HG03354 (cell line): ENCODE results near the gene ART5.
"Not testable (repeated sequence)": the region's sequence is repeated elsewhere in the genome, so short reads cannot be mapped to it uniquely, and the experiment has no call there.

Experiments used
- ATAC-seq: cut with Tn5 transposase; IDR thresholded peaks from one replicate; pipeline ENCODE4 v1.9.1; 2021; ENCODE audit warnings: mild to moderate bottlenecking; ENCODE audit not compliant: unreplicated experiment, poor library complexity, severe bottlenecking

ART5 gene

DNA sequence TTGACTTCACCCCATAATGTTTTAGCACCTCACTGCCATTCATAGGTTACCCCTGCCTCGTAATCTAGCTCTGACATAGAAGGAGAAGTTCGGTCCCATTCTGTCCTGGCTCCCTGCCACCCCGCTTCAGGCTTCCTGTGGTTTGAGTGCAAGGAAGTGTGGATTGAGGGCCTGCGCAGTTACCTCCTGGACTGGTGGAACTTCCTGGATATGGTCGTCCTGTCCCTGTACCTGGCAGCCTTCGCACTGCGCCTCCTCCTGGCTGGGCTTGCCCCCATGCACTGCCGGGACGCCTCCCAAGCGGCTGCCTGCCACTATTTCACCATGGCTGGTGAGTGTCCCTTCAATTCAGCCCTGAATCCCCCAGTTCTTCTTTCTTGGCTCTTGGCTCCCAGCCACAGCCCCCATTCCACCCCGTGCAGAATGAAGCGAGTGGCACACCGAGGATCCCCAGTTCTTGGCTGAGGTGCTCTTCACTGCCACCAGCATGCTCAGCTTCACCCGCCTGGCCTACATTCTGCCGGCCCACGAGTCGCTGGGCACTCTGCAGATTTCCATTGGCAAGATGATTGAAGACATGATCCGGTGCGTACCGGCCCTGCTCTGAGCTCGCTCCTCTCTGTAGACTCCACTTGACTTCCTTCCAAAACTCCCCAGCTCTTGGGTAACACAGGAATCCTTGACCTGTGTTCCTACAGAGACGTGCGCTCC lies 15.4 kb downstream of the ART5 start:
- no peak for ATAC-seq

DNA sequence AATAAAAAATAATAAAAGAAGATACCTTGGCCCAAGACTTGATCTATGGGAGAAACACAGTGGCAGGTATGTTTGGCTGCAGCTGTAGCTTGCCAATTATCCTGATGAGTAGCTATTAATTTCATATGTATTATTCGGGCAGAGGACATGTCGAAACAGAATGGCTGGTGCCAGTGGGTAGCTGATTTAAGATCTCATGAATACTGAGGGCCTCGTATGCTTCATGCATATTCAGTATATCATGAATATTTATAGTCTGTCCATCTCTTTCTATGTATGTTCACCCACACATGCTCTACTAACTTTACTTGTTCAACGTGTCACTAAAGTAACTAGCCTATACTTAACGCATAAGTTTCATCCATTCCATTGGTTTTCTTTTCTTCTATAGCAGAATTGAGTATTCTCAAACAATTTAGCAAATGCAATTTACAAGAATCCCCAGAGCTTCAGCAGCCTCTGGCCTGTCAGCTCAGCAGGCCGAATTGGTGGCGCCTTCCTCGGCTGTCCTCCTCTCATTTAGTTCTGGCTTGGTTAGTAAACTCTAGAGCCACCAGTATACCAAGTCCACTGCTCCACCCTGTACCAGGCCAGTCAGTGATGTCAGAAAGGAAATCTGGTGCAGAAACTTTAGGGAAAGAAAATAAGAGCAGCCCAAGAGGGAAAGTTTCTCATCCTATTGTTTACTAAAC lies 17.9 kb downstream of the ART5 start:
- ATAC-seq = no peak

DNA sequence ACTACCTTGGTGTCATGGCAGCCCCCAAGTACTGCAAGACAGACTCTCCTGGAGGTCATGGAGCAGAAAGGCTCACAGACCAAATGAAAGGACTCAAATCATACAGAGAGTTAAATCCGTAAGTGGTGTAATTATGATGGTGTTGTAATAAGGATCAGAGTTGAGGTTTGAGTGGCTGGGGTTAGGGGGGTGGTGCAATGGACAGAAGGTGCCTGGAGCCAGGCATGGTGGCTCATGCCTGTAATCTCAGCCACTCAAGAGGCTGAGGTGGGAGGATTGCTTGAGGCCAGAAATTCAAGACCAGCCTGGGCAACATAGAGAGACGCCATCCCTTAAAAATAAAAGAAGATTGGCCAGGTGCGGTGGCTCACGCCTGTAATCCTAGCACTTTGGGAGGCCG lies 18.7 kb downstream of the ART5 start:
- ATAC-seq = no peak

DNA sequence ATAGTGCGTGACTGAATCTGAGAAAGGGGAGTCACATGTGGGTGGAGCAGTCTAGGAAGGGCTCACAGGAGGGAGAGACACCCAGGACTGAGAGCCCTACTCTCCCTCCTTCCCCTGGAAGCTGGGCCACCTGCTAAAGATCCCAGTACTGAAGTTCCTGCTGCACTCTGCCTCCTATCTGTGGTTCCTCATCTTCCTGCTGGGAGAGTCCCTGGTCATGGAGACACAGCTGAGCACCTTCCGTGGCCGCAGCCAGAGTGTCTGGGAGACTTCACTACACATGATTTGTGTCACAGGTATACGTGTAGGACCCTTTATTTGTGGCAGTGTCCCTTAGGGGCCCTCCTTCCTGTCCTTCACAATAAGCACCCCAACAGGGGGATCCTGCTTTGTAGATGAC lies 19.3 kb downstream of the ART5 start:
- no peak for ATAC-seq

DNA sequence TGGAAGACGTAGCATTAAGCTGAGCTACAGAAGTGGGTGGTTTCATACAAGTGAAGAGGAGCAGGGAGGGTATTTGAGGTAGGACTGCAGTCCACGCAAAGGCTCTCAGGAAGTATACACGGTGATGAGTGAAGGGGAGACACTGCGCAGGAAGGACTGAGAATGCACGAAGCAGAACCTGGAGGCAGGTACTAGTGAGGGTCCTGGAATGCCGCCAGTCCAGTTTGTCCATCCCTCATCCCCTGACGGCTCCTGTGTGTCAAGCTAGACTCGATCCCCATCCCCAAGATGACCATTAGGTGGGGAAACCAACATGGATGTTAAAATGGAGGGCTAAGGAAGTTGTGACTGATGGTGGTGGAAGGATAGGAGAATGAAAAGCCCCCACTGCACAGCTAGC lies 23.8 kb downstream of the ART5 start:
- ATAC-seq = no peak

DNA sequence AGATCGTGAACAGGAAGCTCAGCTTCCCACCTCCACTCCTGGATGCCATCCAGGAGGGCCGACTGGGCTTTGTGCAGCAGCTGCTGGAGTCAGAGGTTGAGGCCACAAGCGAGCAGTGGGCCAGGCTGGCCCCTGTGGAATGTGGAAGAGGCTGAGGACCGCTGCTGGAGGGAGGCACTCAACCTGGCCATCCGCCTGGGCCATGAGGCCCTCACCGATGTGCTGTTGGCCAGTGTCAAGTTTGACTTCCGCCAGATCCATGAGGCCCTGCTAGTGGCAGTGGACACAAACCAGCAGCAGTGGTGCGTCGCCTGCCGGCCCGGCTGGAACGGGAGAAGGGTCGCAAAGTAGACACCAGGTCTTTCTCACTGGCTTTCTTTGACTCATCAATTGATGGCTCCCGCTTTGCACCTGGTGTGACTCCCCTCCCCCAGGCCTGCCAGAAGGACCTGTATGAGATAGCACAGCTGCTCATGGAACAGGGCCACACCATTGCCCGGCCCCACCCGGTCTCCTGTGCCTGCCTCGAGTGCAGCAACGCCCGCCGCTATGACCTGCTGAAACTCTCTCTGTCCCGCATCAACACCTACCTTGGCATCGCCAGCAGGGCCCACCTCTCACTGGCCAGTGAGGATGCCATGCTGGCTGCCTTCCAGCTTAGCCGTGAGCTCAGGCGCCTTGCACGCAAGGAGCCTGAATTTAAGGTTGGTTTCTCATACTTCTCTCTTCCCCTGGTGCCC lies 24.9 kb downstream of the ART5 start:
- no peak for ATAC-seq

DNA sequence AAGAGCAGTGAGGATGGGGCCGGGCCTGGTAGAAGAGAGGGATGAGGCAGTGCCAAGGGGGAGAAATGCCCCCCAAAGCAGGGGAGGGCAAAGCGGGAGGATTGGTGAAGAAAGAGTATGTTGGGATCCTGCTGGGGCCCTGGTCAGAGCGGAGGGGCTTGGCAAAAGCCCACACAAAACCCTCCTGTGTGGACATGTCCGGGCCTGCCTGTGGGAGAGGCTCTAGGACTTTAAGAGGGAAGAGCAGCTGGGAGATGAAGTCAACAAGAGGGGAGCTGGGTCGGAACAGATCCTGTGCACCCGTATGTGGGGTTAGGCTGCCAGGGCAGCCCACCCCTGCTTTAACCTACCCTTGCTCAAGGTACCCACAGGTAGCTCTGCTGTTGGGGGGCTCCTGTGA lies 25.8 kb downstream of the ART5 start:
- ATAC-seq = no peak

DNA sequence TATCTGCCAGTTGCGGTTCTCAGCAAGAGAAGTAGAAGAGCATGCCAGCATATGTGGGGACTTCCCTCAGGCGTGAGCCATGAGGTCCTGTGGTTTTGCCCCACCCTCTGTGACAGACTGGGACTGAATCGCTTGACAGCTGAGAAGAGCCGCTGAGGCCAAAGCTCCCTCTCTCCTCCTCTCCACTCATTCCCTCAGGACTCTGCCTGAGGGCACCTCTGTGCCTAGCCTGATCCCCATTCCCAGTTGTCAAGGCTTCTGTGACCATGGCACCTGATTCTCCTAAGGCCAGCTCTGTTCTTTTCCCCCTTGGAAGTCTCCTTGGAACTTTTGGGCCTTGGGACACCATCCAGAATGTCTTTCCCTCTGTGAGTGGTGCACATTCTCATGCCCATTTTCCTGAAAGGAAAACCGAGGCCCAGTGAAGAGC lies 27.0 kb downstream of the ART5 start:
- ATAC-seq = peak; percentile 68

DNA sequence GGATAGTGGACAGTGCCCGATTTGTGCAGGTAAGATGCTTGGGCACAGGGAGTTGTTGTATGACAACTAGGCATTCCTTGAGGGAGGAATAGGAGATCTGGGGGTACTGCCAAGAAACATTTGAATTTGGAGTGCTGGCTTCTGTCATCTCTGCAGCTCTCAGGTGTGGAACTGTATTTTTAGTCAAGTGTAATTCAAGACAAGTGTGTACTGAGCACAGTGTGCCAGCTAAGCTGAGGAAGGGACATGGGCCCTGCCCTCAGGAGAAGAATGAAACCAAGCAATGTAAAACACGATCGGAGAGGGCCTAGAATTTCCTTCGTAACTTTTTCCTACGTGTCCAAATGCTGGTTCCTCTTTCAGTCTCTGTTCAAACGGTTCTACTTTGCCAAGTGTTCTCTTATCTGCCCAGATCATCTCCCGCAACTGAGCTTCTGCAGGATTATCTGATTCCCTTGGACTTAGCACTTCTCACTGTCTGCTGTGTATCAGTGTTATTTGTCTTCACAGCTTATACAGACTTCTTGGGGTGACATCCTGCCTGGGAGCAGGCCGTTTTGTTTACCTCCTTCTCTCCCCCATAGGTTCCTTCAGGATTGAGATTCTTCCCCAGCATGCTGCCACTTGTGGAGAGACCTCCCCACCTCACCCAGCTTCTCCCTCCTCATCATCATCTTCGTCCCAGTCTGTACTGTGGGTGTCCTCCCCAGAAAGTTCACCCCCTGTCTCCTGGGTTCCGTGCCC lies 27.6 kb downstream of the ART5 start:
- ATAC-seq = peak; percentile 10

DNA sequence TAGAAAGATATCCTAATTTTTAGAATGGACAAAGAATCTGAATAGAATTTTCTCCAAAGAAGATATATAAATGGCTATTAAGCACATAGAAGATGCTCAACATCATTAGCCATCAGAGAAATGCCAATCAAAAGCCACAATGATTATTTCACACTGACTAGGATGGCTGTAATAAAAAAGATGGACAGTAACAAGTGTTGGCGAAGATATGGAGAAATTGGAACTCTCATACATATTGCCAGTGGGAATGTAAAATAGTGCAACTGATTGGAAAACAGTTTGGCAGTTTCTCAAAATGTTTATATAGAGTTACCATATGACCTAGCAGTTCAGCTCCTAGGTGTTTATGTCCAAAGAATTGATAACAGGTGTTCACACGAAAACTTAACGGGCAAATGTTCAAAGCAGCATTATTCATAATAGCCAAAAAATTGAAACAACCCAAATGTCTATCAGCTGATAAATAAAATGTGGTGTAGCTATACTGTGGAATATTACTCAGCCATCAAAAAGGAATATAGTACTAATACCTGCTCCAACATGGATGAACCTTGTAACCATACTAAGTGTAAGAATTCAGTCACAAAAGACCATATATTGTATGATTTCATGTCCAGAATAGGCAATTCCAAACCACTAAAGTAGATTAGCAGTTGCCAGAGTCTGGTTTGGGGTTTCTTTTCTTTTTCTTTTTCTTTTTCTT lies 29.7 kb downstream of the ART5 start:
- ATAC-seq = no peak

DNA sequence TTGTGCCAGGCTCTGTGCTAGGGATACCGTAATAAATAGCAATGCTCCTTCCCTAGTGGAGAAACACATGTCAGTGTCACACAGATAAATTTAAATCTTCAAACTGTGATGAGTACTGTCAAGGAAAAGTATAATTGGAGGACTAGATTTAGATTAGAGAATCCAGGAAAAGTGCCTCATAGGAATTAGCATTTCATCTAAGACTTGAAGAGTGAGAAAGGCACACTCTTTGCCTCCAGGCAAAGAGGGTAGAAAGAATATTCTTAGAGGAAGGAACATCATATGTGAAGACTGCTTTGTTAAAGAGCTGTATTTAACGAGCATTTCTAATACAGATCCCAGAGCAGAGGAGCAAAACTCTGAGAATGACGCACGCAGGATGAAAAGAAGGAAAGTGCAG lies 30.9 kb downstream of the ART5 start:
- ATAC-seq = no peak

DNA sequence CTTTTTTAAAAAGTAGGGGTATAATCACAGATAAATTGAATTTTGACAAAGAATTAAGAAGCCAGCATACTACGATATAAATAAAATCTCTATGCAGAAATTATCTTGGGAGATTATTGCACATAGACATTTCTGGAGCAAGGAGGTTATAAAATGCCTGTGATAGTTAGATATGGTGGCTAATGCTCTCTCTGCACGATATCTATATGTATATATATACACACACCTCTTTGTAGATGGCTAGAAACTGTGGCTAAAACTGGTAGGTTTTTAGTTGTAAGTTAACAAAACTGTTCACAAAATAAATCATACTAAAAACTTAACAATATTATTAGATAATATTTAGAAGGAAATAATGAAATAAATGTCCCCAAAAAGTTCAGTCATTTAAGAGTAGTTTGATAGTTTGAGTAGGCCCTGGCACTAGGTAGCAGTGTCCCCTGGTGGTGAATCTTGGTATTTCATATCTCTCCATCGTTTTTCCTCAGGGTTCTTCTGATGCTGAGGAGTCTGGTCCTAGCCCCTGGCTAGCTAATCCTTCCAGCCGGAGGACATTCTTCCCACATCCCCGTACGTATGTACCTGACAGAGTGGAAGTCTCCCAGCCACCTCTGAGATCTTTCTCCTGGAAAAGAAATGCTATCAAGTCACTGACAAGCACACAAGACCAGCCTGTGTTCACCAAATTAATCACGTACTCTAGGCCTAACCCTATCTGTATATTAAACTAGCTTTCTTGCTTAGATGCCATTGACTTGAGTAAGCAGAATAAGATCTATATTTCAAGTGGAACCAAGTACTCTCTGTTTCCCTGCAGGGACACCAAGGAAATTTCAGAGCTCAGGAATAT lies 32.2 kb downstream of the ART5 start:
- peak; percentile 52 for ATAC-seq

DNA sequence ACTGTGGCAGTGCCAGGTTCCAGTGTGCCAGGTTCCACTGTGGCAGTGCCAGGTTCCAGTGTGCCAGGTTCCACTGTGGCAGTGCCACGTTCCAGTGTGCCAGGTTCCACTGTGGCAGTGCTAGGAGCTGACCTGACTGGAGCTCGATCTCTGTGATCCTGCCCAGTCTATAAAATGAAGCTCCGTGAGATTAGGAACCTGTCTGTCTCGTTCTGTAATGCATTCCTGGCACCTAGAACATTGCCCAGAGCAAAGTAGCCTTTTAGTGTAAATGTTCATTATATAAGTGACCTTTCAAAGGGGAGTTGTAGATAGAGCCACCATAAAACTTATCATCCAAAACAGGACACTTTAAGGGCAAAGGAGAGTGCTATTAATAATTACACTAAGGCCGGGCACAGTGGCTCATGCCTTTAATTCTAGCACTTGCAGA lies 36.0 kb downstream of the ART5 start:
- no peak for ATAC-seq

DNA sequence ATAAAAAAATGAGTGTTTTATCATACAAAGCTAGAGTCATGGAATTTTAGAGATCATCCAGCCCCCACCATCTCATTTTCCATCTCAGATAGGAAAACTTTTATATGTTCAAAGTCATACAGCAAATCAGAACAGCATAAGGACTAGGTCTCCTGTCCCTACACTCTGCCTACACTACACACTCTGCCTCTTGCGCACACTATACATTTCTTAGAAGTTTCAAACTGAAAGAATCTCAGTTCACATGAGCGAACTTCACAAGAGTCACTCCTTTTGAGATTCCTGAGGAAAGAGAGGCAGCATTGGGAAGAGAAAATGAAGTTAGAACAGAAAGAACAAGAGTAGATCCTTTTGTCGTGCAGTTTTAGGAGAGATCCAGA lies 36.5 kb downstream of the ART5 start:
- ATAC-seq = no peak

DNA sequence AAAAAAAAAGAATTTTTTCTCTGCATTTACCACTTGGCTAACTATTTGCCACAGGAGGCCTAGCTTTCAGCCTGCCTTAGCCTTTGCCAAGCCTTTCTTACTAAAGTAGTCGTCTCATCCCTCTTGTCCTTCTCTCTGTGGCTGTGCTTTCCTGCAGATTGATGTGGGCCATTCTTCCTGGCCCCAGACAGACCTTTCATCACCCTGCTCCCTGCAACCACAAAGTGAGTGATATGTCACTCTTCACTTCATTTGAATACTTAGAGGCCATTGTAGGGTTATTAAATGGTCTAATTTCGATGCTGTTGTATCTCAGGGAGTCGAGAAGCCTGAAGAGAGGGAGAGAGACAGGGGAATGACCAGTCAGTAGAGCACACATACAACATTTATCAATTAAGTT lies 37.6 kb downstream of the ART5 start:
- ATAC-seq = no peak

DNA sequence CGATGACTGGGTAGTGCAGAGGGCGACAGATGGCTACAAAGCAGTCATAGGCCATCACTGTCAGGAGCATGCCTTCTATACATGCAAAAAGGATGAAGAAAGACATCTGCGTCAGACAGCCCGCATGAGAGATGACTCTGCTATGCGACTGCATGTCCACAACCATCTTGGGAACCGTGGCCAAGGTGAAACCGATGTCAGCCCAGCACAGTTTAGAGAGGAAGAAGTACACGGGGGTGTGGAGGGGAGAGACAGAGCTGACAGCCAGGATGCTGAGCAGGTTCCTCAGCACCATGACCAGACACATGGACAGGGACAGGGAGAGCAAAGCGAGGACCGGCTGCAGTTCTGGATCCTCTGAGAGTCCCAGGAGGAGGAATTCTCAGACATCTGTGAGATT lies 41.6 kb downstream of the ART5 start:
- ATAC-seq = not testable (repeated sequence)

DNA sequence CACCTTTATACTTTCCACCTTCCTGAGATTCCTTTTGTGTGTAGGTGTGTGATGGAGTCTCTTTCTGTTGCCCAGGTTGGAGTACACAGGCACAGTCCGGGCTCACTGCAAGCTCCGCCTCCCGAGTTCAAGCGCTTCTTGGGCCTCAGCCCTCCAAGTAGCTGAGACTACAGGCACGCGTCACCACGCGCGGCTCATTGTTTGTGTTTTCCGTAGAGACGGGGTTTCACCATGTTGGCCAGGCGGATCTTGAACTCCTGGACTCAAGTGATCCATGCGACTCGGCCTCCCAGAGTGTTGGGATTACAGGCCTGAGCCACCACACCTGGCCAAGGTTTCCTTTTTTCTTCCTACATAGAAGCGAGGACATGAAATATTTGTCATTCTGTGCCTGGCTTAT lies 44.0 kb downstream of the ART5 start:
- ATAC-seq = not testable (repeated sequence)

DNA sequence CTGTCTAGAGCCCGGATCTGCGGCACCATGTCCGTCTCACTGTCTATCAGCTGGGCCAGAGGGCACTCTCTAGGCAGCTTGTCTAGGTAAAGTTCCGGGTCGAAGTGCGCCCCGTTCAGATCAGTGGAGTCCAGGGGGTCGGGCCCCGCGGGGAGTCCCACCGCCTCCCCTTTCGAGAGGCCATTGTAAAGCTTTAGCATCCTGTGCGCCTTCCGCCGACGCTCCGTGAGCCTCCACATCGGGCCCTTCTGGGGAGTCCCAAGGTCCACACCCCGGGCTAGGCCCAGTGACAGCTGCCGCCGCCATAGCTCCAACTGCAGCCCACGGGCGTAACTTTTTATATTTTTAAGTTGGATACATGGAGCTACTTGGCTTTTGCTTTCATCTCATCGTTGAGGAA lies 50.5 kb downstream of the ART5 start:
- ATAC-seq = not testable (repeated sequence)

DNA sequence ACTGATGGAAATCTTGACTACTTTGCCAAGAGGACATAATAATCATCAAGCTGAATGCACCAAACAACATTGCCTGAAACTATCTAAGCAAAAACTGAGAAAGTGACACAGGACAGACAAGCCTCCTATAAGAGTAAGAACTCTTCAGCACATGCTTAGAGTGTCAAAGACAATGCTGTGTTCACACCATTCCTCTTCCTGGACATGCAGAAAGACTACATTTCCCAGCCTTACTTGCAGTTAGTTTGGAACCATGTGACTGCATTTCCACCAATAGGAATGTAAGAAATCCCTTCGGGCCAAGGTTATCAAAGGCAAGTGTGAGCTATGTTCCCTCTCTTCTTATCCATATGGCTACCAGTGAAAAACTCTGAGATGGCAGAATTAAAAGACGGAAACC lies 51.6 kb downstream of the ART5 start:
- not testable (repeated sequence) for ATAC-seq
